HepG2 (cell line): ENCODE data around the gene TRIP4. TPM values are rescaled to one million over a fixed set of nuclear protein-coding genes. Genes with fewer than 3 reads are reported as not detected.

Source experiments
- ERF ChIP-seq: IDR thresholded peaks from 2 replicates; pipeline ENCODE4 v1.6.1; 2018; ENCODE audit warnings: missing biosample characterization, missing genetic modification reagents
- FOXK1 ChIP-seq: sonication (generic); formaldehyde crosslinking; IDR thresholded peaks from 2 replicates; pipeline ENCODE4 v1.4.0; 2020; ENCODE audit warnings: low read depth, missing genetic modification reagents, borderline replicate concordance
- JUND ChIP-seq: sonication (generic); formaldehyde crosslinking; IDR thresholded peaks from 2 replicates; pipeline ENCODE4 v1.8.0; 2022; ENCODE audit warnings: mild to moderate bottlenecking, missing genetic modification reagents
- KLF16 ChIP-seq, 2 experiments: sonication (generic) in 1 of 2; formaldehyde crosslinking in 1 of 2; IDR thresholded peaks; 2 replicates each; pipeline versions ENCODE4 v1.6.1 to v1.8.0; 2016 to 2023; ENCODE audit warnings: missing genetic modification reagents in 2 of 2, missing compliant biosample characterization in 1 of 2
- KLF9 ChIP-seq: IDR thresholded peaks from 2 replicates; pipeline ENCODE4 v1.6.1; 2016; ENCODE audit warnings: low read depth
- MAFF ChIP-seq: IDR thresholded peaks from 2 replicates; pipeline ENCODE4 v1.6.1; 2011; ENCODE audit warnings: low read depth, low read length, improper control_type of control experiment
- MAX ChIP-seq: IDR thresholded peaks from 2 replicates; pipeline ENCODE4 v1.6.1; 2012; ENCODE audit warnings: inconsistent platforms
- RAD21 ChIP-seq: fragments of 450-650 bp; formaldehyde crosslinking; IDR thresholded peaks from 2 replicates; pipeline ENCODE4 v1.5.0; 2020; ENCODE audit warnings: mild to moderate bottlenecking
- SP4 ChIP-seq: sonication (generic); formaldehyde crosslinking; IDR thresholded peaks from 2 replicates; pipeline ENCODE4 v1.8.1; 2023; ENCODE audit warnings: mild to moderate bottlenecking, missing genetic modification reagents
- ZBTB39 ChIP-seq: sonication (generic); formaldehyde crosslinking; IDR thresholded peaks from 2 replicates; pipeline ENCODE4 v1.5.0; 2020; ENCODE audit warnings: missing genetic modification reagents
- ZNF292 ChIP-seq: sonication (generic); formaldehyde crosslinking; IDR thresholded peaks from 2 replicates; pipeline ENCODE4 v1.8.1; 2022; ENCODE audit warnings: mild to moderate bottlenecking, low read depth, missing genetic modification reagents, borderline replicate concordance
- ZNF460 ChIP-seq: sonication (generic); formaldehyde crosslinking; IDR thresholded peaks from 2 replicates; pipeline ENCODE4 v1.5.1; 2020; ENCODE audit warnings: missing genetic modification reagents, mild to moderate bottlenecking, borderline replicate concordance
- ZNF784 ChIP-seq: sonication (generic); formaldehyde crosslinking; IDR thresholded peaks from 2 replicates; pipeline ENCODE4 v1.5.1; 2020; ENCODE audit warnings: missing genetic modification reagents, mild to moderate bottlenecking, borderline replicate concordance
- polyA plus RNA-seq, 8 experiments: library from polyadenylated mRNA; depleted of rRNA in 3 of 8; stranded (reverse) in 7 of 8; unstranded in 1 of 8; fragments of >200 nt; fragmentation: Illumina TruSeq in 4 of 8; extraction: Trizol in 4 of 8; gene quantifications; 2 replicates each; pipeline versions ENCODE4 v1.2.1 to v1.2.3, GENCODE V29; 2011 to 2016; ENCODE audit warnings: low read depth in 4 of 8, missing spikeins in 1 of 8, mixed read lengths in 1 of 8; ENCODE audit not compliant: insufficient read depth in 1 of 8
- total RNA-seq, 5 experiments: library from RNA; depleted of rRNA; stranded (reverse); fragments of >200 nt; fragmentation: Illumina TruSeq; extraction: Trizol; gene quantifications; 2 replicates each; pipeline ENCODE4 v1.2.3, GENCODE V29; 2016; ENCODE audit warnings: low read depth in 1 of 5
- TF ChIP-seq, protein P1 (sequence below): sonication (generic); formaldehyde crosslinking; conservative IDR thresholded peaks from 2 replicates; pipeline ENCODE4 v1.8.0; 2022; ENCODE audit warnings: missing genetic modification reagents
- TF ChIP-seq, protein P2 (sequence below): sonication (generic); formaldehyde crosslinking; IDR thresholded peaks from 2 replicates; pipeline ENCODE4 v1.4.0; 2020; ENCODE audit warnings: missing genetic modification reagents
- TF ChIP-seq, protein P3 (sequence below): sonication (generic); formaldehyde crosslinking; IDR thresholded peaks from 2 replicates; pipeline ENCODE4 v1.5.1; 2020; ENCODE audit warnings: mild to moderate bottlenecking, moderate library complexity, missing genetic modification reagents
- TF ChIP-seq, protein P4 (sequence below): IDR thresholded peaks from 2 replicates; pipeline ENCODE4 v1.6.1; 2016; ENCODE audit warnings: mild to moderate bottlenecking, missing biosample characterization, missing genetic modification reagents

The TRIP4 gene
- total and polyA plus RNA-seq, 2 of the 13 experiments (the other 11 are each of a cell fraction or from before 2014, with no cell fraction given): 7.1 to 11.8 TPM

DNA sequence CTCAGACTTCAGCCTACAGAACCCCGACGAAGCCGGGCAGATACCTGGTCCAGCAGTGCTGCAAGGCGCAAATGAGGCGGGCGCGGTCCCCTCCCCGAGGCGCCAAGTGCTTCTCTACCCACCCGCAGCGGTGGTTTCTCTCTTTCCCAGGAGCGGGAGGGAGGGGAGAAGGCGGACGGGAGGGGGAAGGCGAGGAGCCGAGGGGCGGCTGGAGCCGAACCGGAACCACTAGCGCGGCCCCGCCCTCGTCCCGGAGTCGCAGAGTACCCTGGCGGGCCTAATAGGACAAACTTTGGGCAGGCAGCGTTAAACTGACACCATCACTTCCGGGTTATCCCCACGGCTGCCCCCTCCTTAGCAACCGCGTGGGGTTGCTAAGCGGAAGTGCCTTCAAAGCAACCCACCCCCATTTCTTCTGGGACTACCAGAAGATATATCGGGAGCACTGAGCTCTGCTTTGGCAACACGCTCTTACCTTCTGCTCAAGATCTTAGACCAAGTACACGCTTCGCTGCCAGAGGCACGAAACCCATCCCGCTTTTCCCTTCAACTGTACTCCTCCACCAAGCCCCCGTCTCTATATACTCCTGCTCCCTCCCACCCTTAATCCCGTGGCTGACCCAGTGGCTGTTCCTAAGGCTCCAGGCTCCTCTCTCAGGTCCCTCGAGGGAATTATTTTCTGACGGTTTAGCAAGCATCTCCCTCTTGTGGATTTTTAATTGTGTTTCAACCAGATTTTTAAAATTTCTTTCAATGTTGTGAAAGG lies 31.5 kb upstream of the TRIP4 start, which contains the start of gene CSNK1G1 (continued):
- TF ChIP-seq, protein P1, sequence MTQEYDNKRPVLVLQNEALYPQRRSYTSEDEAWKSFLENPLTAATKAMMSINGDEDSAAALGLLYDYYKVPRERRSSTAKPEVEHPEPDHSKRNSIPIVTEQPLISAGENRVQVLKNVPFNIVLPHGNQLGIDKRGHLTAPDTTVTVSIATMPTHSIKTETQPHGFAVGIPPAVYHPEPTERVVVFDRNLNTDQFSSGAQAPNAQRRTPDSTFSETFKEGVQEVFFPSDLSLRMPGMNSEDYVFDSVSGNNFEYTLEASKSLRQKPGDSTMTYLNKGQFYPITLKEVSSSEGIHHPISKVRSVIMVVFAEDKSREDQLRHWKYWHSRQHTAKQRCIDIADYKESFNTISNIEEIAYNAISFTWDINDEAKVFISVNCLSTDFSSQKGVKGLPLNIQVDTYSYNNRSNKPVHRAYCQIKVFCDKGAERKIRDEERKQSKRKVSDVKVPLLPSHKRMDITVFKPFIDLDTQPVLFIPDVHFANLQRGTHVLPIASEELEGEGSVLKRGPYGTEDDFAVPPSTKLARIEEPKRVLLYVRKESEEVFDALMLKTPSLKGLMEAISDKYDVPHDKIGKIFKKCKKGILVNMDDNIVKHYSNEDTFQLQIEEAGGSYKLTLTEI (CRISPR knock-in tag): no peak
- TF ChIP-seq RAD21 (peak; percentile 41; the same call in 1 of the 2 replicates), SP4 (peak; percentile 47; the same call in 1 of the 2 replicates), KLF16 (CRISPR knock-in tag; IDR thresholded peaks at IDR 0.05) (peak in 1 of 2 experiments; percentile 76; a peak in 2 of 4 replicates), ZNF460 (no peak), ZBTB39 (CRISPR knock-in tag) (no peak), ERF (CRISPR knock-in tag) (peak; percentile 18; the same call in 1 of the 2 replicates), KLF9 (CRISPR knock-in tag) (no peak), FOXK1 (CRISPR knock-in tag) (peak; percentile 58; the same call in 1 of the 2 replicates), ZNF784 (CRISPR knock-in tag) (no peak), ZNF292 (CRISPR knock-in tag) (no peak), MAFF (no peak), MAX (peak; percentile 53), JUND (CRISPR knock-in tag) (no peak)
- TF ChIP-seq, protein P2, sequence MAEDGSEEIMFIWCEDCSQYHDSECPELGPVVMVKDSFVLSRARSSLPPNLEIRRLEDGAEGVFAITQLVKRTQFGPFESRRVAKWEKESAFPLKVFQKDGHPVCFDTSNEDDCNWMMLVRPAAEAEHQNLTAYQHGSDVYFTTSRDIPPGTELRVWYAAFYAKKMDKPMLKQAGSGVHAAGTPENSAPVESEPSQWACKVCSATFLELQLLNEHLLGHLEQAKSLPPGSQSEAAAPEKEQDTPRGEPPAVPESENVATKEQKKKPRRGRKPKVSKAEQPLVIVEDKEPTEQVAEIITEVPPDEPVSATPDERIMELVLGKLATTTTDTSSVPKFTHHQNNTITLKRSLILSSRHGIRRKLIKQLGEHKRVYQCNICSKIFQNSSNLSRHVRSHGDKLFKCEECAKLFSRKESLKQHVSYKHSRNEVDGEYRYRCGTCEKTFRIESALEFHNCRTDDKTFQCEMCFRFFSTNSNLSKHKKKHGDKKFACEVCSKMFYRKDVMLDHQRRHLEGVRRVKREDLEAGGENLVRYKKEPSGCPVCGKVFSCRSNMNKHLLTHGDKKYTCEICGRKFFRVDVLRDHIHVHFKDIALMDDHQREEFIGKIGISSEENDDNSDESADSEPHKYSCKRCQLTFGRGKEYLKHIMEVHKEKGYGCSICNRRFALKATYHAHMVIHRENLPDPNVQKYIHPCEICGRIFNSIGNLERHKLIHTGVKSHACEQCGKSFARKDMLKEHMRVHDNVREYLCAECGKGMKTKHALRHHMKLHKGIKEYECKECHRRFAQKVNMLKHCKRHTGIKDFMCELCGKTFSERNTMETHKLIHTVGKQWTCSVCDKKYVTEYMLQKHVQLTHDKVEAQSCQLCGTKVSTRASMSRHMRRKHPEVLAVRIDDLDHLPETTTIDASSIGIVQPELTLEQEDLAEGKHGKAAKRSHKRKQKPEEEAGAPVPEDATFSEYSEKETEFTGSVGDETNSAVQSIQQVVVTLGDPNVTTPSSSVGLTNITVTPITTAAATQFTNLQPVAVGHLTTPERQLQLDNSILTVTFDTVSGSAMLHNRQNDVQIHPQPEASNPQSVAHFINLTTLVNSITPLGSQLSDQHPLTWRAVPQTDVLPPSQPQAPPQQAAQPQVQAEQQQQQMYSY (CRISPR knock-in tag): no peak
- TF ChIP-seq, protein P3, sequence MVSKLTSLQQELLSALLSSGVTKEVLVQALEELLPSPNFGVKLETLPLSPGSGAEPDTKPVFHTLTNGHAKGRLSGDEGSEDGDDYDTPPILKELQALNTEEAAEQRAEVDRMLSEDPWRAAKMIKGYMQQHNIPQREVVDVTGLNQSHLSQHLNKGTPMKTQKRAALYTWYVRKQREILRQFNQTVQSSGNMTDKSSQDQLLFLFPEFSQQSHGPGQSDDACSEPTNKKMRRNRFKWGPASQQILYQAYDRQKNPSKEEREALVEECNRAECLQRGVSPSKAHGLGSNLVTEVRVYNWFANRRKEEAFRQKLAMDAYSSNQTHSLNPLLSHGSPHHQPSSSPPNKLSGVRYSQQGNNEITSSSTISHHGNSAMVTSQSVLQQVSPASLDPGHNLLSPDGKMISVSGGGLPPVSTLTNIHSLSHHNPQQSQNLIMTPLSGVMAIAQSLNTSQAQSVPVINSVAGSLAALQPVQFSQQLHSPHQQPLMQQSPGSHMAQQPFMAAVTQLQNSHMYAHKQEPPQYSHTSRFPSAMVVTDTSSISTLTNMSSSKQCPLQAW: peak; percentile 51; the same call in 1 of the 2 replicates
- TF ChIP-seq, protein P4, sequence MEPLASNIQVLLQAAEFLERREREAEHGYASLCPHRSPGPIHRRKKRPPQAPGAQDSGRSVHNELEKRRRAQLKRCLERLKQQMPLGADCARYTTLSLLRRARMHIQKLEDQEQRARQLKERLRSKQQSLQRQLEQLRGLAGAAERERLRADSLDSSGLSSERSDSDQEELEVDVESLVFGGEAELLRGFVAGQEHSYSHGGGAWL (CRISPR knock-in tag): no peak
